K562 (cell line): ENCODE data around the gene MPHOSPH9. TPM values are rescaled to one million over a fixed set of nuclear protein-coding genes. Genes with fewer than 3 reads are reported as not detected.

Experiments used
- DIDO1 ChIP-seq: fragments of 450-650 bp; IDR thresholded peaks from 2 replicates; pipeline ENCODE4 v1.6.1; 2016; ENCODE audit warnings: low read depth, missing biosample characterization, missing genetic modification characterization
- EGR1 ChIP-seq: fragments of 450-650 bp; conservative IDR thresholded peaks from 2 replicates; pipeline ENCODE4 v1.6.1; 2017; ENCODE audit warnings: mild to moderate bottlenecking
- HIVEP1 ChIP-seq: fragments of 250-450 bp; sonication (Bioruptor Pico); IDR thresholded peaks from 2 replicates; pipeline ENCODE4 v1.4.0; 2020; ENCODE audit warnings: mild to moderate bottlenecking
- RBM22 ChIP-seq: fragments of 200-400 bp; formaldehyde crosslinking; IDR thresholded peaks from 2 replicates; pipeline ENCODE4 v1.6.1; 2018; ENCODE audit warnings: low read length, low read depth; ENCODE audit not compliant: poor library complexity, severe bottlenecking
- YBX1 ChIP-seq: fragments of 450-650 bp; IDR thresholded peaks from 2 replicates; pipeline ENCODE4 v1.7.1; 2016; ENCODE audit warnings: mild to moderate bottlenecking
- YY1 ChIP-seq, 3 experiments: IDR thresholded peaks; 2 replicates each; pipeline ENCODE4 v1.6.1; 2011; ENCODE audit warnings: low read length in 2 of 3, mild to moderate bottlenecking in 2 of 3, moderate library complexity in 2 of 3, borderline replicate concordance in 1 of 3, control low read depth in 1 of 3, low read depth in 1 of 3; ENCODE audit not compliant: insufficient read depth in 3 of 3, insufficient replicate concordance in 2 of 3, control insufficient read depth in 1 of 3, insufficient read length in 1 of 3; ENCODE audit errors: extremely low read depth in 1 of 3
- ZNF263 ChIP-seq: sonication (generic); formaldehyde crosslinking; IDR thresholded peaks from 2 replicates; pipeline ENCODE4 v1.8.0; 2022; ENCODE audit warnings: mild to moderate bottlenecking, missing genetic modification reagents, borderline replicate concordance
- polyA plus RNA-seq, 8 experiments: library from polyadenylated mRNA; depleted of rRNA in 4 of 8; stranded (reverse) in 5 of 8; unstranded in 3 of 8; fragments of >200 nt; fragmentation: Nextera tagmentation in 2 of 8; fragmentation: Illumina TruSeq in 1 of 8; extraction: Ambion mirVana in 2 of 8; extraction: Trizol in 1 of 8; gene quantifications; 2 replicates each; pipeline versions ENCODE4 v1.2.1 to v1.2.3, GENCODE V29; 2011 to 2014; ENCODE audit warnings: inconsistent platforms in 1 of 8, missing spikeins in 1 of 8
- total RNA-seq, 7 experiments: library from RNA; depleted of rRNA in 6 of 7; stranded (reverse); fragments of >200 nt in 6 of 7; fragmentation: Illumina TruSeq in 2 of 7; extraction: Trizol in 2 of 7; gene quantifications; 2 replicates each; pipeline versions ENCODE4 v1.2.1 to v1.2.3, GENCODE V29; 2011 to 2021; ENCODE audit warnings: low replicate concordance in 1 of 7
- TF ChIP-seq, protein P1 (sequence below): IDR thresholded peaks from 3 replicates; pipeline ENCODE4 v1.6.1; 2011; ENCODE audit warnings: borderline replicate concordance, mild to moderate bottlenecking, moderate library complexity; ENCODE audit not compliant: insufficient read length; ENCODE audit errors: extremely low read depth
- TF ChIP-seq, protein P2 (sequence below): fragments of 450-650 bp; IDR thresholded peaks from one replicate; pipeline ENCODE4 v1.6.1; 2018; ENCODE audit warnings: mild to moderate bottlenecking, moderate library complexity; ENCODE audit not compliant: partially characterized antibody
- TF ChIP-seq, protein P3 (sequence below): sonication (generic); formaldehyde crosslinking; IDR thresholded peaks from 2 replicates; pipeline ENCODE4 v1.8.1; 2023; ENCODE audit warnings: mild to moderate bottlenecking, missing genetic modification reagents
- TF ChIP-seq, protein P4 (sequence below), 3 experiments: fragments of 200-800 bp in 1 of 3; fragments of 250-450 bp in 1 of 3; fragments of 450-650 bp in 1 of 3; sonication (Bioruptor Pico) in 1 of 3; sonication (Bioruptor generic) in 1 of 3; formaldehyde crosslinking in 1 of 3; IDR thresholded peaks; 2 replicates each; pipeline versions ENCODE4 v1.6.1 to v1.8.0; 2016 to 2022; ENCODE audit warnings: mild to moderate bottlenecking in 2 of 3, missing genetic modification characterization in 2 of 3, missing compliant biosample characterization in 1 of 3, moderate library complexity in 1 of 3
- TF ChIP-seq, protein P5 (sequence below): fragments of 450-650 bp; conservative IDR thresholded peaks from 2 replicates; pipeline ENCODE4 v1.6.1; 2016; ENCODE audit warnings: missing genetic modification characterization, low read depth, mild to moderate bottlenecking, missing compliant biosample characterization, moderate library complexity

Gene MPHOSPH9
- total and polyA plus RNA-seq, 9 of the 15 experiments (the other 6 are each of a cell fraction or from before 2014, with no cell fraction given), result 14.2 to 103 (median 54.5) TPM

DNA sequence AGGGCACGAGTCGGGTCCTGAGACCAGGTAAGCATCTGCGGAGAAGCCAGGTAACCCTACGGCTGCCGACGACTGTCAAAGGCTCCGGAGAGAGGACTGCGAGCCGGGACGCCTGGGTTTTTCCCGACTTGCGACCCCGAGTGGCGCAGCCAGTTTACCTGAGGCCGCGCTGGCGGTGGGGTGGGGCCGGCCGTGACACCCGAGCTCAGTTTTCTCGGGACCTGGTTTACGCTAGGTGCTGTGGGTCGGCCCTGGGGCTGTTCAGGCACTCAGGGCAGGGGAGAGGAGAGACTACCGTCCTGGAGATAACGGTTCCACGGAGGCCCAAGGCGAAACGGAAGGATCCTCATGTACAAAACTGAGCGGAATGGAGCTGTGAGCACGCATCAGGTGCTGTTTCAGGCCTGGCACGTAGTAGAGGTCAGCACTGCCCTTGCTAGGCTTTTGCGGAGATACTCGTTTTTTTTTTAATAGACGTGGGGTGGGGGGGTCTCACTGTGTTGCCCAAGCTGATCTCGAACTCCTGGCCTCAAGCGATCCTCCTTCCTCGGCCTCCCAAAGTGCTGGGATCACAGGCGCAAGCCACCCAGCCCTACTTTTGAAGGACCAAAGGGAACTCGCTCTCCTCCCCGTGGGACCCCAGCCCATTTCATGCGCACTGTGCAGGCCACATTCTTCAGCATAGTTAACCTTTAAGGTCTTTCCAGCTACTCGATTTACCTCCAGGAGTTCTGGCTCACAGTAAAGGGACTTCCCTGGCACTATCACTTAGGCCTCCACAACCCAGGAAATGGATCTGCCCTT, 766 bp upstream of the MPHOSPH9 start (continued):
- TF ChIP-seq DIDO1 (tag), result no peak
- TF ChIP-seq, protein P1, sequence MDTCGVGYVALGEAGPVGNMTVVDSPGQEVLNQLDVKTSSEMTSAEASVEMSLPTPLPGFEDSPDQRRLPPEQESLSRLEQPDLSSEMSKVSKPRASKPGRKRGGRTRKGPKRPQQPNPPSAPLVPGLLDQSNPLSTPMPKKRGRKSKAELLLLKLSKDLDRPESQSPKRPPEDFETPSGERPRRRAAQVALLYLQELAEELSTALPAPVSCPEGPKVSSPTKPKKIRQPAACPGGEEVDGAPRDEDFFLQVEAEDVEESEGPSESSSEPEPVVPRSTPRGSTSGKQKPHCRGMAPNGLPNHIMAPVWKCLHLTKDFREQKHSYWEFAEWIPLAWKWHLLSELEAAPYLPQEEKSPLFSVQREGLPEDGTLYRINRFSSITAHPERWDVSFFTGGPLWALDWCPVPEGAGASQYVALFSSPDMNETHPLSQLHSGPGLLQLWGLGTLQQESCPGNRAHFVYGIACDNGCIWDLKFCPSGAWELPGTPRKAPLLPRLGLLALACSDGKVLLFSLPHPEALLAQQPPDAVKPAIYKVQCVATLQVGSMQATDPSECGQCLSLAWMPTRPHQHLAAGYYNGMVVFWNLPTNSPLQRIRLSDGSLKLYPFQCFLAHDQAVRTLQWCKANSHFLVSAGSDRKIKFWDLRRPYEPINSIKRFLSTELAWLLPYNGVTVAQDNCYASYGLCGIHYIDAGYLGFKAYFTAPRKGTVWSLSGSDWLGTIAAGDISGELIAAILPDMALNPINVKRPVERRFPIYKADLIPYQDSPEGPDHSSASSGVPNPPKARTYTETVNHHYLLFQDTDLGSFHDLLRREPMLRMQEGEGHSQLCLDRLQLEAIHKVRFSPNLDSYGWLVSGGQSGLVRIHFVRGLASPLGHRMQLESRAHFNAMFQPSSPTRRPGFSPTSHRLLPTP, result peak; percentile 3
- no peak for TF ChIP-seq YY1 (IDR thresholded peaks at IDR 0.05; ENCODE audit: borderline replicate concordance in 1 of 3, control insufficient read depth in 1 of 3, extremely low read depth in 1 of 3, insufficient read depth in 3 of 3, insufficient read length in 1 of 3, insufficient replicate concordance in 2 of 3, low read depth in 1 of 3, low read length in 2 of 3)
- TF ChIP-seq, protein P2, sequence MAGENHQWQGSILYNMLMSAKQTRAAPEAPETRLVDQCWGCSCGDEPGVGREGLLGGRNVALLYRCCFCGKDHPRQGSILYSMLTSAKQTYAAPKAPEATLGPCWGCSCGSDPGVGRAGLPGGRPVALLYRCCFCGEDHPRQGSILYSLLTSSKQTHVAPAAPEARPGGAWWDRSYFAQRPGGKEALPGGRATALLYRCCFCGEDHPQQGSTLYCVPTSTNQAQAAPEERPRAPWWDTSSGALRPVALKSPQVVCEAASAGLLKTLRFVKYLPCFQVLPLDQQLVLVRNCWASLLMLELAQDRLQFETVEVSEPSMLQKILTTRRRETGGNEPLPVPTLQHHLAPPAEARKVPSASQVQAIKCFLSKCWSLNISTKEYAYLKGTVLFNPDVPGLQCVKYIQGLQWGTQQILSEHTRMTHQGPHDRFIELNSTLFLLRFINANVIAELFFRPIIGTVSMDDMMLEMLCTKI, result no peak
- TF ChIP-seq RBM22, result no peak
- TF ChIP-seq HIVEP1, result no peak
- TF ChIP-seq, protein P3, sequence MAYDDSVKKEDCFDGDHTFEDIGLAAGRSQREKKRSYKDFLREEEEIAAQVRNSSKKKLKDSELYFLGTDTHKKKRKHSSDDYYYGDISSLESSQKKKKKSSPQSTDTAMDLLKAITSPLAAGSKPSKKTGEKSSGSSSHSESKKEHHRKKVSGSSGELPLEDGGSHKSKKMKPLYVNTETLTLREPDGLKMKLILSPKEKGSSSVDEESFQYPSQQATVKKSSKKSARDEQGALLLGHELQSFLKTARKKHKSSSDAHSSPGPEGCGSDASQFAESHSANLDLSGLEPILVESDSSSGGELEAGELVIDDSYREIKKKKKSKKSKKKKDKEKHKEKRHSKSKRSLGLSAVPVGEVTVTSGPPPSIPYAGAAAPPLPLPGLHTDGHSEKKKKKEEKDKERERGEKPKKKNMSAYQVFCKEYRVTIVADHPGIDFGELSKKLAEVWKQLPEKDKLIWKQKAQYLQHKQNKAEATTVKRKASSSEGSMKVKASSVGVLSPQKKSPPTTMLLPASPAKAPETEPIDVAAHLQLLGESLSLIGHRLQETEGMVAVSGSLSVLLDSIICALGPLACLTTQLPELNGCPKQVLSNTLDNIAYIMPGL (CRISPR knock-in tag), result no peak; the same call in 1 of the 2 replicates
- TF ChIP-seq EGR1, result no peak
- TF ChIP-seq YBX1, result no peak
- TF ChIP-seq, protein P4, sequence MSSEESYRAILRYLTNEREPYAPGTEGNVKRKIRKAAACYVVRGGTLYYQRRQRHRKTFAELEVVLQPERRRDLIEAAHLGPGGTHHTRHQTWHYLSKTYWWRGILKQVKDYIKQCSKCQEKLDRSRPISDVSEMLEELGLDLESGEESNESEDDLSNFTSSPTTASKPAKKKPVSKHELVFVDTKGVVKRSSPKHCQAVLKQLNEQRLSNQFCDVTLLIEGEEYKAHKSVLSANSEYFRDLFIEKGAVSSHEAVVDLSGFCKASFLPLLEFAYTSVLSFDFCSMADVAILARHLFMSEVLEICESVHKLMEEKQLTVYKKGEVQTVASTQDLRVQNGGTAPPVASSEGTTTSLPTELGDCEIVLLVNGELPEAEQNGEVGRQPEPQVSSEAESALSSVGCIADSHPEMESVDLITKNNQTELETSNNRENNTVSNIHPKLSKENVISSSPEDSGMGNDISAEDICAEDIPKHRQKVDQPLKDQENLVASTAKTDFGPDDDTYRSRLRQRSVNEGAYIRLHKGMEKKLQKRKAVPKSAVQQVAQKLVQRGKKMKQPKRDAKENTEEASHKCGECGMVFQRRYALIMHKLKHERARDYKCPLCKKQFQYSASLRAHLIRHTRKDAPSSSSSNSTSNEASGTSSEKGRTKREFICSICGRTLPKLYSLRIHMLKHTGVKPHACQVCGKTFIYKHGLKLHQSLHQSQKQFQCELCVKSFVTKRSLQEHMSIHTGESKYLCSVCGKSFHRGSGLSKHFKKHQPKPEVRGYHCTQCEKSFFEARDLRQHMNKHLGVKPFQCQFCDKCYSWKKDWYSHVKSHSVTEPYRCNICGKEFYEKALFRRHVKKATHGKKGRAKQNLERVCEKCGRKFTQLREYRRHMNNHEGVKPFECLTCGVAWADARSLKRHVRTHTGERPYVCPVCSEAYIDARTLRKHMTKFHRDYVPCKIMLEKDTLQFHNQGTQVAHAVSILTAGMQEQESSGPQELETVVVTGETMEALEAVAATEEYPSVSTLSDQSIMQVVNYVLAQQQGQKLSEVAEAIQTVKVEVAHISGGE (CRISPR knock-in tag; IDR thresholded peaks at IDR 0.05), result no peak; a peak in 1 of 6 replicates
- TF ChIP-seq ZNF263, result no peak
- TF ChIP-seq, protein P5, sequence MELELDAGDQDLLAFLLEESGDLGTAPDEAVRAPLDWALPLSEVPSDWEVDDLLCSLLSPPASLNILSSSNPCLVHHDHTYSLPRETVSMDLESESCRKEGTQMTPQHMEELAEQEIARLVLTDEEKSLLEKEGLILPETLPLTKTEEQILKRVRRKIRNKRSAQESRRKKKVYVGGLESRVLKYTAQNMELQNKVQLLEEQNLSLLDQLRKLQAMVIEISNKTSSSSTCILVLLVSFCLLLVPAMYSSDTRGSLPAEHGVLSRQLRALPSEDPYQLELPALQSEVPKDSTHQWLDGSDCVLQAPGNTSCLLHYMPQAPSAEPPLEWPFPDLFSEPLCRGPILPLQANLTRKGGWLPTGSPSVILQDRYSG (tag), result no peak
